Muscle layer of colon (tissue), 2 donors: ENCODE measurements around the gene SYK.

ENCODE experiments used
- H3K27ac ChIP-seq: one replicate; pipeline ENCODE4 v1.7.0; 2013; ENCODE audit warnings: low read depth, mild to moderate bottlenecking, low read length, moderate library complexity
- H3K27me3 ChIP-seq, 2 donors: one replicate each; pipeline ENCODE4 v1.7.0; 2013; ENCODE audit warnings: low read length in 2 of 2, mild to moderate bottlenecking in 2 of 2; ENCODE audit not compliant: insufficient read depth in 2 of 2, control insufficient read depth in 1 of 2
- H3K36me3 ChIP-seq: one replicate; pipeline ENCODE4 v1.7.0; 2013; ENCODE audit warnings: mild to moderate bottlenecking, low read length; ENCODE audit not compliant: insufficient read depth
- H3K4me1 ChIP-seq: one replicate; pipeline ENCODE4 v1.7.0; 2013; ENCODE audit warnings: mild to moderate bottlenecking, low read length; ENCODE audit not compliant: insufficient read depth
- H3K4me3 ChIP-seq, 2 donors: one replicate each; pipeline ENCODE4 v1.7.0; 2013; ENCODE audit warnings: low read length in 2 of 2, low read depth in 1 of 2, mild to moderate bottlenecking in 1 of 2, moderate library complexity in 1 of 2
- H3K9ac ChIP-seq: one replicate; pipeline ENCODE4 v1.7.0; 2013; ENCODE audit warnings: low read length
- H3K9me3 ChIP-seq: one replicate; pipeline ENCODE4 v1.7.0; 2013; ENCODE audit warnings: mild to moderate bottlenecking, low read length
- donor health status: abdominal sarcoma.
- donor health status: Adenocarcinoma of cecum.

The SYK gene

GRCh38 chr9:90869361-90869760 lies 67.7 kb downstream of the SYK start:
- Histone ChIP-seq H3K27ac (no peak overlapping the region), H3K9me3 (no peaks in the 10 kb centered on the region), H3K27me3 (no peaks in the 10 kb centered on the region), H3K4me1 (no peaks in the 10 kb centered on the region), H3K36me3 (no peaks in the 10 kb centered on the region), H3K9ac (no peak overlapping the region), H3K4me3 (no peak overlapping the region)

GRCh38 chr9:90870621-90871326 lies 69.2 kb downstream of the SYK start:
- no peaks in the 10 kb centered on the region for H3K9me3 ChIP-seq
- H3K27ac ChIP-seq = no peak overlapping the region
- no peak overlapping the region for H3K4me3 ChIP-seq
- H3K27me3 ChIP-seq = no peaks in the 10 kb centered on the region
- H3K4me1 ChIP-seq = no peaks in the 10 kb centered on the region
- H3K9ac ChIP-seq = no peak overlapping the region
- no peaks in the 10 kb centered on the region for H3K36me3 ChIP-seq

GRCh38 chr9:90871327-90871935 lies 69.8 kb downstream of the SYK start:
- H3K4me1 ChIP-seq = no peaks in the 10 kb centered on the region
- no peaks in the 10 kb centered on the region for H3K9me3 ChIP-seq
- H3K27me3 ChIP-seq = no peaks in the 10 kb centered on the region
- H3K36me3 ChIP-seq = no peaks in the 10 kb centered on the region
- H3K27ac ChIP-seq = no peak overlapping the region
- H3K4me3 ChIP-seq = no peak overlapping the region
- H3K9ac ChIP-seq = no peak overlapping the region

GRCh38 chr9:90872835-90873294 lies 71.2 kb downstream of the SYK start:
- H3K36me3 ChIP-seq = no peaks in the 10 kb centered on the region
- H3K4me3 ChIP-seq = no peak overlapping the region
- H3K27ac ChIP-seq = no peak overlapping the region
- no peak overlapping the region for H3K9ac ChIP-seq
- no peaks in the 10 kb centered on the region for H3K27me3 ChIP-seq
- H3K4me1 ChIP-seq = no peaks in the 10 kb centered on the region
- no peaks in the 10 kb centered on the region for H3K9me3 ChIP-seq

- Histone ChIP-seq H3K9me3 (no peaks in the 10 kb centered on the region), H3K27ac (no peak overlapping the region)
Observed at GRCh38 chr9:90873422-90873821, 71.8 kb downstream of the SYK start.

GRCh38 chr9:90874194-90874593 lies 72.6 kb downstream of the SYK start:
- Histone ChIP-seq H3K4me1 (no peaks in the 10 kb centered on the region), H3K27ac (no peak overlapping the region), H3K9me3 (no peaks in the 10 kb centered on the region), H3K27me3 (no peaks in the 10 kb centered on the region), H3K9ac (no peak overlapping the region), H3K36me3 (no peaks in the 10 kb centered on the region), H3K4me3 (no peak overlapping the region)

More at GRCh38 chr9:90873422-90873821, 71.8 kb downstream of the SYK start:
- H3K4me1 ChIP-seq = no peaks in the 10 kb centered on the region
- no peak overlapping the region for H3K9ac ChIP-seq
- no peak overlapping the region for H3K4me3 ChIP-seq
- H3K36me3 ChIP-seq = no peaks in the 10 kb centered on the region
- H3K27me3 ChIP-seq = no peaks in the 10 kb centered on the region

GRCh38 chr9:90878562-90878961 lies 76.9 kb downstream of the SYK start:
- no peak overlapping the region for H3K27ac ChIP-seq
- no peaks in the 10 kb centered on the region for H3K9me3 ChIP-seq
- no peaks in the 10 kb centered on the region for H3K4me1 ChIP-seq
- no peaks in the 10 kb centered on the region for H3K27me3 ChIP-seq
- H3K4me3 ChIP-seq = no peak overlapping the region
- H3K9ac ChIP-seq = no peak overlapping the region
- H3K36me3 ChIP-seq = no peaks in the 10 kb centered on the region

- Histone ChIP-seq H3K36me3 (no peaks in the 10 kb centered on the region), H3K9me3 (no peaks in the 10 kb centered on the region), H3K4me3 (no peak overlapping the region), H3K9ac (no peak overlapping the region), H3K4me1 (no peaks in the 10 kb centered on the region), H3K27ac (no peak overlapping the region), H3K27me3 (no peaks in the 10 kb centered on the region)
Observed at GRCh38 chr9:90880066-90880465, 78.4 kb downstream of the SYK start.

- no peaks in the 10 kb centered on the region for H3K9me3 ChIP-seq
- no peaks in the 10 kb centered on the region for H3K4me1 ChIP-seq
- no peaks in the 10 kb centered on the region for H3K36me3 ChIP-seq
- no peak overlapping the region for H3K9ac ChIP-seq
- no peaks in the 10 kb centered on the region for H3K27me3 ChIP-seq
- no peak overlapping the region for H3K27ac ChIP-seq
- H3K4me3 ChIP-seq = no peak overlapping the region
Observed at GRCh38 chr9:90880669-90881068, 79.0 kb downstream of the SYK start.

GRCh38 chr9:90881648-90882047 lies 80.0 kb downstream of the SYK start:
- Histone ChIP-seq H3K9ac (no peak overlapping the region), H3K36me3 (no peaks in the 10 kb centered on the region), H3K27ac (no peak overlapping the region), H3K4me1 (no peaks in the 10 kb centered on the region), H3K9me3 (no peaks in the 10 kb centered on the region), H3K27me3 (no peaks in the 10 kb centered on the region), H3K4me3 (no peak overlapping the region)

GRCh38 chr9:90882991-90883600 lies 81.5 kb downstream of the SYK start:
- Histone ChIP-seq H3K36me3 (no peaks in the 10 kb centered on the region), H3K27me3 (no peaks in the 10 kb centered on the region), H3K4me1 (no peaks in the 10 kb centered on the region), H3K9me3 (no peaks in the 10 kb centered on the region), H3K4me3 (no peak overlapping the region), H3K9ac (no peak overlapping the region), H3K27ac (no peak overlapping the region)
